GM19035 (cell line): ENCODE measurements around the gene SIPA1L3.

ENCODE experiments used
- ATAC-seq: cut with Tn5 transposase; IDR thresholded peaks from one replicate; pipeline ENCODE4 v1.9.1; 2021; ENCODE audit not compliant: unreplicated experiment

The SIPA1L3 gene

GRCh38 chr19:38142176-38143035, 235.4 kb downstream of the SIPA1L3 start:
- ATAC-seq = no peak

GRCh38 chr19:38143847-38144246, 236.8 kb downstream of the SIPA1L3 start:
- no peak for ATAC-seq

- no peak for ATAC-seq
These were observed 237.7 kb downstream of the SIPA1L3 start for GRCh38 chr19:38144667-38145066.

- no peak for ATAC-seq
These were observed 238.6 kb downstream of the SIPA1L3 start for GRCh38 chr19:38145623-38146022.

GRCh38 chr19:38148337-38148736, 241.3 kb downstream of the SIPA1L3 start:
- ATAC-seq = no peak

GRCh38 chr19:38149661-38150061, 242.7 kb downstream of the SIPA1L3 start:
- no peak for ATAC-seq

GRCh38 chr19:38151242-38151641, 244.2 kb downstream of the SIPA1L3 start:
- no peak for ATAC-seq

- ATAC-seq = no peak
These were observed 245.7 kb downstream of the SIPA1L3 start for GRCh38 chr19:38152461-38153379.

GRCh38 chr19:38155453-38155852, 248.4 kb downstream of the SIPA1L3 start:
- ATAC-seq = no peak

GRCh38 chr19:38158730-38159129, 251.7 kb downstream of the SIPA1L3 start:
- ATAC-seq = no peak

- no peak for ATAC-seq
These were observed 255.1 kb downstream of the SIPA1L3 start for GRCh38 chr19:38162094-38162493.

GRCh38 chr19:38162632-38163031, 255.6 kb downstream of the SIPA1L3 start:
- ATAC-seq = no peak

- ATAC-seq = no peak
These were observed 256.6 kb downstream of the SIPA1L3 start for GRCh38 chr19:38163419-38164290.

GRCh38 chr19:38164526-38164925, 257.5 kb downstream of the SIPA1L3 start:
- no peak for ATAC-seq

- ATAC-seq = no peak
These were observed 258.3 kb downstream of the SIPA1L3 start for GRCh38 chr19:38165335-38165734.

GRCh38 chr19:38168637-38169036, 261.6 kb downstream of the SIPA1L3 start:
- no peak for ATAC-seq

- no peak for ATAC-seq
These were observed 263.3 kb downstream of the SIPA1L3 start for GRCh38 chr19:38170334-38170733.

GRCh38 chr19:38172001-38172400, 265.0 kb downstream of the SIPA1L3 start:
- no peak for ATAC-seq

GRCh38 chr19:38173291-38174041, 266.5 kb downstream of the SIPA1L3 start:
- ATAC-seq = no peak

- ATAC-seq = no peak
These were observed 268.4 kb downstream of the SIPA1L3 start for GRCh38 chr19:38175422-38175821.
